B cell (primary cell): ENCODE measurements around the gene AATK. TPM values are rescaled to one million over a fixed set of nuclear protein-coding genes. Genes with fewer than 3 reads are reported as not detected.

Source experiments
- ATAC-seq: fragments of 200-7000 bp; cut with Tn5 transposase; one replicate; pipeline ENCODE4 v1.10.0; 2021; ENCODE audit warnings: low read depth, mild to moderate bottlenecking, moderate number of reproducible peaks, moderate library complexity
- CTCF ChIA-PET: fragments of 350-600 bp; sonication (Branson Sonifier 250); formaldehyde crosslinking; loops from one replicate; lab custom pipeline; 2021; ENCODE audit warnings: antibody characterized with exemption, inconsistent platforms; lab: Charles Lee
- POLR2A ChIA-PET: fragments of 350-600 bp; sonication (Branson Sonifier 250); formaldehyde crosslinking; loops from one replicate; lab custom pipeline; 2021; ENCODE audit warnings: antibody characterized with exemption; lab: Charles Lee
- DNase-seq: peaks from one replicate; pipeline ENCODE4 v3.0.0; 2013
- H2AFZ ChIP-seq: 2 replicates; pipeline ENCODE4 v1.6.1; 2012; ENCODE audit warnings: mild to moderate bottlenecking, low read depth, low read length; ENCODE audit not compliant: insufficient read depth, poor library complexity, severe bottlenecking
- H3K27ac ChIP-seq, 2 donors: 1 replicate in 1 of 2; 2 replicates in 1 of 2; pipeline ENCODE4 v1.5.1; 2012 to 2013; ENCODE audit warnings: low read length in 2 of 2, mild to moderate bottlenecking in 2 of 2, moderate library complexity in 1 of 2
- H3K27me3 ChIP-seq, 4 experiments: fragments of 200-600 bp in 1 of 4; sonication (generic) in 1 of 4; replicated peaks in 1 of 4; 1 replicate in 2 of 4; 2 replicates in 2 of 4; pipeline versions ENCODE4 v1.6.1 to v1.7.0; 2013 to 2016; ENCODE audit warnings: low read length in 3 of 4, mild to moderate bottlenecking in 2 of 4, mixed read lengths in 1 of 4, moderate library complexity in 1 of 4; ENCODE audit not compliant: insufficient read depth in 4 of 4, control insufficient read depth in 3 of 4; ENCODE audit errors: control extremely low read depth in 1 of 4
- H3K36me3 ChIP-seq, 2 experiments: replicated peaks in 1 of 2; 1 replicate in 1 of 2; 2 replicates in 1 of 2; pipeline versions ENCODE4 v1.6.1 to v1.7.1; 2013; ENCODE audit warnings: low read length in 1 of 2; ENCODE audit not compliant: insufficient read depth in 2 of 2, control insufficient read depth in 1 of 2; ENCODE audit errors: control extremely low read depth in 1 of 2, extremely low read depth in 1 of 2
- H3K4me1 ChIP-seq, 2 donors: fragments of 200-600 bp in 1 of 2; sonication (generic) in 1 of 2; 1 replicate in 1 of 2; 2 replicates in 1 of 2; pipeline versions ENCODE4 v1.5.1 to v1.6.1; 2013 to 2017; ENCODE audit warnings: low read length in 2 of 2; ENCODE audit not compliant: control insufficient read depth in 2 of 2, insufficient read depth in 2 of 2
- H3K4me2 ChIP-seq: replicated peaks from 2 replicates; pipeline ENCODE3; 2012; ENCODE audit warnings: mild to moderate bottlenecking, low read depth, low read length; ENCODE audit not compliant: poor library complexity, severe bottlenecking
- H3K4me3 ChIP-seq, 5 experiments: fragments of 200-600 bp in 1 of 5; sonication (generic) in 1 of 5; 1 replicate in 3 of 5; 2 replicates in 2 of 5; pipeline versions ENCODE4 v1.5.1 to v1.7.0; 2011 to 2016; ENCODE audit warnings: low read length in 4 of 5, mild to moderate bottlenecking in 4 of 5, low read depth in 2 of 5, control low read depth in 1 of 5, moderate library complexity in 1 of 5; ENCODE audit not compliant: insufficient read depth in 1 of 5; ENCODE audit errors: control extremely low read depth in 1 of 5, extremely low read depth in 1 of 5
- H3K79me2 ChIP-seq: fragments of 200-600 bp; sonication (generic); one replicate; pipeline ENCODE4 v1.6.0; 2016; ENCODE audit warnings: low read length; ENCODE audit not compliant: control insufficient read depth, insufficient read depth
- H3K9ac ChIP-seq: fragments of 200-600 bp; sonication (generic); 2 replicates; pipeline ENCODE4 v1.6.1; 2017; ENCODE audit warnings: mild to moderate bottlenecking, low read length, moderate library complexity
- H3K9me3 ChIP-seq, 3 donors: one replicate each; pipeline versions ENCODE4 v1.6.1 to v1.7.1; 2013; ENCODE audit warnings: low read length in 2 of 3; ENCODE audit not compliant: control insufficient read depth in 2 of 3, insufficient read depth in 1 of 3; ENCODE audit errors: control extremely low read depth in 1 of 3
- H4K20me1 ChIP-seq: 2 replicates; pipeline ENCODE4 v1.6.0; 2012; ENCODE audit warnings: mild to moderate bottlenecking, low read length; ENCODE audit not compliant: insufficient read depth, control insufficient read depth, poor library complexity, severe bottlenecking
- H3K27ac Mint-ChIP-seq: one replicate; pipeline ENCODE4 v1.8.0; 2021; ENCODE audit warnings: mixed read lengths
- H3K27me3 Mint-ChIP-seq: one replicate; pipeline ENCODE4 v1.8.0; 2021; ENCODE audit warnings: mixed read lengths
- H3K4me1 Mint-ChIP-seq: one replicate; pipeline ENCODE4 v1.8.0; 2021; ENCODE audit warnings: mixed read lengths
- H3K4me3 Mint-ChIP-seq: one replicate; pipeline ENCODE4 v1.8.0; 2021; ENCODE audit warnings: mixed read lengths
- H3K9me3 Mint-ChIP-seq: one replicate; pipeline ENCODE4 v1.8.0; 2022; ENCODE audit warnings: mixed read lengths; ENCODE audit not compliant: insufficient read depth
- CTCF ChIP-seq: fragments of 200-600 bp; IDR thresholded peaks from one replicate; pipeline ENCODE4 v1.8.0; 2022; ENCODE audit warnings: antibody characterized with exemption, mild to moderate bottlenecking
- EZH2 ChIP-seq: IDR thresholded peaks from 2 replicates; pipeline ENCODE4 v1.6.1; 2012; ENCODE audit warnings: borderline replicate concordance, low read depth, mild to moderate bottlenecking, moderate library complexity, low read length; ENCODE audit not compliant: insufficient read depth, poor library complexity, severe bottlenecking
- WGBS: methylation state at CpG from one replicate; pipeline ENCODE4 v1.1.5; 2013; ENCODE audit warnings: missing lambda C conversion rate; ENCODE audit not compliant: insufficient coverage; 5-methylcytosine and 5-hydroxymethylcytosine counted together
- intact Hi-C: fragments of 100-400 bp; cut with micrococcal nuclease; formaldehyde crosslinking; loops from one replicate; pipeline ENCODE4 v1.10.0; 2022
- polyA plus RNA-seq: library from polyadenylated mRNA; depleted of rRNA; stranded (reverse); fragments of >200 nt; gene quantifications from 2 replicates; pipeline ENCODE4 v1.2.3, GENCODE V29; 2012
- total RNA-seq, 2 donors: library from RNA; stranded (reverse); fragments of 120-200 nt in 1 of 2; gene quantifications; 1 replicate in 1 of 2; 2 replicates in 1 of 2; pipeline versions ENCODE4 v1.2.3 to v1.2.4, GENCODE V29; 2013 to 2022

Gene AATK
- total and polyA plus RNA-seq, 2 donors (not counting 1 experiment from before 2014, with no cell fraction given) = 0.21 to 1.7 TPM

GRCh38 chr17:81116704-81117103 lies 49.3 kb downstream of the AATK start:
- H3K79me2 ChIP-seq = no peaks in the 10 kb centered on the region
- H3K9me3 Mint-ChIP-seq = no peaks in the 10 kb centered on the region
- ATAC-seq (no peak), DNase-seq (no peak)
- H3K4me3 ChIP-seq = no peak overlapping the region
- H3K4me3 Mint-ChIP-seq = no peak overlapping the region
- H3K27ac Mint-ChIP-seq = no peak overlapping the region
- H3K4me2 ChIP-seq = no peak overlapping the region
- H3K27me3 ChIP-seq = peaks cover 0 to 11% (median 0%) of the 10 kb centered on the region in 4 experiments
- peaks cover 4% of the 10 kb centered on the region for H3K4me1 Mint-ChIP-seq
- H3K27ac ChIP-seq = no peak overlapping the region
- no peak overlapping the region for H3K9ac ChIP-seq
- ChIA-PET POLR2A (no interaction called here), CTCF (no interaction called here)
- H3K27me3 Mint-ChIP-seq = no peaks in the 10 kb centered on the region
- H3K36me3 ChIP-seq = no peaks in the 10 kb centered on the region
- TF ChIP-seq EZH2 = no peak
- TF ChIP-seq CTCF = no peak
- H2AFZ ChIP-seq = no peak overlapping the region
- no peaks in the 10 kb centered on the region for H4K20me1 ChIP-seq
- H3K4me1 ChIP-seq = peaks cover 6 to 12% of the 10 kb centered on the region in 2 donors
- 71% methylated on average over 5 of the region's 8 CpGs for WGBS
- intact Hi-C loops = no loop called here
- peaks cover 0 to 5% (median 0%) of the 10 kb centered on the region in 3 donors for H3K9me3 ChIP-seq

GRCh38 chr17:81115749-81116464 lies 50.1 kb downstream of the AATK start:
- no peaks in the 10 kb centered on the region for H4K20me1 ChIP-seq
- POLR2A ChIA-PET = no interaction called here
- peaks cover 6 to 12% of the 10 kb centered on the region in 2 donors for H3K4me1 ChIP-seq
- H3K27ac ChIP-seq = no peak overlapping the region
- DNase-seq (no peak), ATAC-seq (no peak)
- Mint-ChIP-seq H3K4me3 (no peak overlapping the region), H3K4me1 (peaks cover 4% of the 10 kb centered on the region), H3K9me3 (no peaks in the 10 kb centered on the region), H3K27me3 (no peaks in the 10 kb centered on the region), H3K27ac (no peak overlapping the region)
- no peak overlapping the region for H3K4me2 ChIP-seq
- intact Hi-C loops = no loop called here
- 89% methylated on average over 21 of the region's 22 CpGs for WGBS
- no peaks in the 10 kb centered on the region for H3K36me3 ChIP-seq
- no peak overlapping the region for H3K4me3 ChIP-seq
- no peak overlapping the region for H2AFZ ChIP-seq
- TF ChIP-seq EZH2 = no peak
- TF ChIP-seq CTCF = no peak
- H3K9ac ChIP-seq = no peak overlapping the region
- CTCF ChIA-PET = no interaction called here
- peaks cover 0 to 11% (median 0%) of the 10 kb centered on the region in 4 experiments for H3K27me3 ChIP-seq
- H3K9me3 ChIP-seq = peaks cover 0 to 5% (median 0%) of the 10 kb centered on the region in 3 donors
- no peaks in the 10 kb centered on the region for H3K79me2 ChIP-seq
